H1 (cell line): ENCODE measurements around the gene CASQ2. TPM values are rescaled to one million over a fixed set of nuclear protein-coding genes. Genes with fewer than 3 reads are reported as not detected.

ENCODE experiments used
- CTCF ChIA-PET: fragments of 300-600 bp; sonication (Branson Sonifier 250); formaldehyde crosslinking; loops from one replicate; lab custom pipeline; 2021; ENCODE audit not compliant: partially characterized antibody; lab: Charles Lee
- POLR2A ChIA-PET: fragments of 300-600 bp; sonication (Branson Sonifier 250); formaldehyde crosslinking; loops from one replicate; lab custom pipeline; 2021; ENCODE audit warnings: inconsistent platforms; ENCODE audit not compliant: partially characterized antibody; lab: Charles Lee
- DNase-seq, 2 experiments: peaks; one replicate each; pipeline versions ENCODE4 v3.0.0 to v3.0.0-alpha.2; 2010 to 2022; ENCODE audit warnings: low spot score in 2 of 2, low read depth in 1 of 2, mixed read lengths in 1 of 2
- FAIRE-seq: peaks from 2 replicates; lab custom pipeline; 2011; peaks lifted over from hg19 to GRCh38; lab: Jason Lieb, UNC
- H2AFZ ChIP-seq: 2 replicates; pipeline ENCODE4 v1.8.1; 2012; ENCODE audit warnings: low read length, inconsistent platforms
- H2AK5ac ChIP-seq: 2 replicates; pipeline ENCODE4 v1.6.1; 2013; ENCODE audit warnings: low read depth, low read length
- H2BK120ac ChIP-seq: replicated peaks from 2 replicates; pipeline ENCODE3; 2013; ENCODE audit warnings: low read depth, low read length, inconsistent platforms
- H2BK12ac ChIP-seq: 2 replicates; pipeline ENCODE4 v1.6.1; 2013; ENCODE audit warnings: low read depth, low read length
- H2BK15ac ChIP-seq: 2 replicates; pipeline ENCODE4 v1.6.1; 2013; ENCODE audit warnings: low read length
- H2BK20ac ChIP-seq: 2 replicates; pipeline ENCODE4 v1.6.1; 2013; ENCODE audit warnings: low read length
- H2BK5ac ChIP-seq: 2 replicates; pipeline ENCODE4 v1.6.1; 2013; ENCODE audit warnings: low read depth, low read length
- H3K14ac ChIP-seq: 2 replicates; pipeline ENCODE4 v1.6.1; 2013; ENCODE audit warnings: inconsistent platforms; ENCODE audit not compliant: insufficient read length
- H3K18ac ChIP-seq: 2 replicates; pipeline ENCODE4 v1.6.1; 2013; ENCODE audit warnings: low read length; ENCODE audit errors: extremely low read depth
- H3K23ac ChIP-seq: 2 replicates; pipeline ENCODE4 v1.6.1; 2013; ENCODE audit warnings: inconsistent platforms; ENCODE audit not compliant: insufficient read length
- H3K23me2 ChIP-seq: 2 replicates; pipeline ENCODE4 v1.6.1; 2013; ENCODE audit warnings: low read depth, low read length
- H3K27ac ChIP-seq: 2 replicates; pipeline ENCODE4 v1.6.1; 2011; ENCODE audit warnings: low read depth, low read length, inconsistent platforms
- H3K27me3 ChIP-seq, 4 experiments: replicated peaks in 1 of 4; 1 replicate in 1 of 4; 2 replicates in 3 of 4; pipeline versions ENCODE4 v1.6.1 to v1.8.1; 2011 to 2013; ENCODE audit warnings: low read length in 3 of 4, mild to moderate bottlenecking in 3 of 4, inconsistent platforms in 2 of 4, mixed read lengths in 2 of 4, moderate library complexity in 1 of 4; ENCODE audit not compliant: control insufficient read depth in 3 of 4, insufficient read depth in 3 of 4; ENCODE audit errors: extremely low read depth in 1 of 4
- H3K36me3 ChIP-seq, 4 experiments: 2 replicates each; pipeline versions ENCODE4 v1.6.1 to v1.8.1; 2011 to 2013; ENCODE audit warnings: mild to moderate bottlenecking in 4 of 4, low read length in 3 of 4, moderate library complexity in 2 of 4, control low read depth in 1 of 4, inconsistent platforms in 1 of 4; ENCODE audit not compliant: insufficient read depth in 4 of 4, control insufficient read depth in 2 of 4
- H3K4ac ChIP-seq: replicated peaks from 2 replicates; pipeline ENCODE3; 2013; ENCODE audit warnings: low read length, low read depth, mixed read lengths, inconsistent platforms; ENCODE audit not compliant: insufficient read length
- H3K4me1 ChIP-seq, 4 experiments: replicated peaks in 1 of 4; 1 replicate in 1 of 4; 2 replicates in 3 of 4; pipeline versions ENCODE4 v1.6.1 to v1.8.1; 2011 to 2013; ENCODE audit warnings: low read length in 3 of 4, inconsistent platforms in 2 of 4, mixed read lengths in 1 of 4; ENCODE audit not compliant: insufficient read depth in 4 of 4, control insufficient read depth in 3 of 4
- H3K4me2 ChIP-seq, 2 experiments: 2 replicates each; pipeline versions ENCODE4 v1.6.1 to v1.8.1; 2011 to 2013; ENCODE audit warnings: low read depth in 2 of 2, low read length in 2 of 2, control low read depth in 1 of 2, inconsistent platforms in 1 of 2, mild to moderate bottlenecking in 1 of 2; ENCODE audit not compliant: insufficient read depth in 1 of 2
- H3K4me3 ChIP-seq, 4 experiments: fragments of 200-600, 300-600 bp in 1 of 4; sonication (generic), shearing (Covaris generic), sonication (Bioruptor Twin) in 1 of 4; 2 replicates each; pipeline versions ENCODE4 v1.5.1 to v1.8.1; 2011 to 2016; ENCODE audit warnings: low read length in 4 of 4, low read depth in 3 of 4, control low read depth in 2 of 4, inconsistent platforms in 2 of 4, mild to moderate bottlenecking in 2 of 4, mixed read lengths in 1 of 4, moderate library complexity in 1 of 4; ENCODE audit not compliant: insufficient read depth in 2 of 4; ENCODE audit errors: extremely low read depth in 1 of 4
- H3K56ac ChIP-seq: replicated peaks from 2 replicates; pipeline ENCODE3; 2013; ENCODE audit warnings: low read depth, mild to moderate bottlenecking, mixed read lengths, low read length, inconsistent platforms; ENCODE audit not compliant: insufficient read length
- H3K79me1 ChIP-seq: 2 replicates; pipeline ENCODE4 v1.6.1; 2013; ENCODE audit warnings: low read depth, low read length, control low read depth
- H3K79me2 ChIP-seq, 2 experiments: 2 replicates each; pipeline versions ENCODE4 v1.6.1 to v1.8.1; 2012 to 2013; ENCODE audit warnings: low read length in 2 of 2, mild to moderate bottlenecking in 2 of 2, inconsistent platforms in 1 of 2; ENCODE audit not compliant: insufficient read depth in 2 of 2, control insufficient read depth in 1 of 2
- H3K9ac ChIP-seq, 4 experiments: replicated peaks in 1 of 4; 1 replicate in 1 of 4; 2 replicates in 3 of 4; pipeline versions ENCODE4 v1.6.1 to v1.8.1; 2011 to 2013; ENCODE audit warnings: low read depth in 3 of 4, low read length in 3 of 4, control low read depth in 2 of 4, mild to moderate bottlenecking in 2 of 4, moderate library complexity in 2 of 4, inconsistent platforms in 1 of 4; ENCODE audit errors: extremely low read depth in 1 of 4
- H3K9me3 ChIP-seq, 2 experiments: 2 replicates each; pipeline versions ENCODE4 v1.6.1 to v1.8.1; 2012 to 2013; ENCODE audit warnings: mild to moderate bottlenecking in 2 of 2, moderate library complexity in 2 of 2, control low read depth in 1 of 2, inconsistent platforms in 1 of 2, low read depth in 1 of 2, low read length in 1 of 2, mixed read lengths in 1 of 2; ENCODE audit not compliant: insufficient read depth in 2 of 2
- H4K20me1 ChIP-seq, 2 experiments: replicated peaks in 1 of 2; 2 replicates each; pipeline versions ENCODE3 to v1.8.1; 2011 to 2013; ENCODE audit warnings: inconsistent platforms in 2 of 2, low read length in 2 of 2, mild to moderate bottlenecking in 1 of 2; ENCODE audit not compliant: insufficient read depth in 2 of 2, control insufficient read depth in 1 of 2
- H4K5ac ChIP-seq: 2 replicates; pipeline ENCODE4 v1.6.1; 2013; ENCODE audit warnings: low read length, low read depth, mixed read lengths, inconsistent platforms; ENCODE audit not compliant: insufficient read length
- H4K8ac ChIP-seq: 2 replicates; pipeline ENCODE4 v1.8.0; 2013; ENCODE audit warnings: mild to moderate bottlenecking, moderate library complexity, low read length, inconsistent platforms; ENCODE audit not compliant: insufficient read depth; ENCODE audit errors: extremely low read depth
- H4K91ac ChIP-seq: replicated peaks from 2 replicates; pipeline ENCODE3; 2013; ENCODE audit warnings: low read length, mixed read lengths, inconsistent platforms; ENCODE audit not compliant: insufficient read length
- CREB1 ChIP-seq: IDR thresholded peaks from 2 replicates; pipeline ENCODE4 v1.6.1; 2012; ENCODE audit warnings: inconsistent platforms
- MAFK ChIP-seq: IDR thresholded peaks from 2 replicates; pipeline ENCODE4 v1.6.1; 2012; ENCODE audit warnings: low read depth, mild to moderate bottlenecking, improper control_type of control experiment, low read length
- NANOG ChIP-seq: IDR thresholded peaks from 2 replicates; pipeline ENCODE4 v1.6.1; 2011; ENCODE audit warnings: low read length, low read depth, mild to moderate bottlenecking, inconsistent platforms; ENCODE audit not compliant: insufficient read depth, poor library complexity, severe bottlenecking
- RFX5 ChIP-seq: IDR thresholded peaks from 2 replicates; pipeline ENCODE4 v1.6.1; 2011; ENCODE audit warnings: low read depth, low read length, improper control_type of control experiment, borderline replicate concordance
- TAF1 ChIP-seq: IDR thresholded peaks from 2 replicates; pipeline ENCODE4 v1.6.1; 2011; ENCODE audit warnings: mild to moderate bottlenecking, low read depth, low read length
- WGBS, 2 experiments: shearing (Covaris generic) in 1 of 2; methylation state at CpG; one replicate each; pipeline versions ENCODE4 v1.1.6 to v1.1.7; 2013 to 2015; ENCODE audit warnings: low lambda C conversion rate in 2 of 2, mixed read lengths in 2 of 2, inconsistent platforms in 1 of 2, low coverage in 1 of 2, missing lambda C conversion rate in 1 of 2; ENCODE audit not compliant: insufficient replicate concordance in 2 of 2, insufficient coverage in 1 of 2, insufficient read length in 1 of 2; ENCODE audit errors: extremely low coverage in 1 of 2, missing lambda C conversion rate in 1 of 2; 5-methylcytosine and 5-hydroxymethylcytosine counted together
- polyA plus RNA-seq, 7 experiments: library from polyadenylated mRNA; depleted of rRNA in 3 of 7; stranded (reverse) in 5 of 7; unstranded in 2 of 7; fragments of >200 nt in 5 of 7; fragments of 200-250 nt in 2 of 7; gene quantifications; 1 replicate in 5 of 7; 2 replicates in 1 of 7; 4 replicates in 1 of 7; pipeline versions ENCODE4 v1.2.1 to v1.2.3, GENCODE V29; 2011 to 2013; ENCODE audit warnings: missing spikeins in 2 of 7, mixed read lengths in 2 of 7
- total RNA-seq: library from RNA; stranded (reverse); fragmentation: NEBNext Ultra II Directional; extraction: Animal tissue kit (Norgen Biotek cat#: 25700); gene quantifications from 2 replicates; pipeline ENCODE4 v1.2.1, GENCODE V29; 2021

The CASQ2 gene
- total and polyA plus RNA-seq, 2 of the 8 experiments (the other 6 are each of a cell fraction or from before 2014, with no cell fraction given) = not detected

- no peak overlapping the region for H3K27ac ChIP-seq
- peak overlapping the region; percentile 58; the same call in 1 of the 2 replicates for H2AFZ ChIP-seq
- no peaks in the 10 kb centered on the region for H3K36me3 ChIP-seq
- DNase-seq = no peak
- peaks cover 0 to 5% (median 2%) of the 10 kb centered on the region in 4 experiments; a peak in 2 of 7 replicates for H3K4me1 ChIP-seq
- H2BK12ac ChIP-seq = no peak overlapping the region
- H3K56ac ChIP-seq = no peak overlapping the region
- no peak overlapping the region for H4K8ac ChIP-seq
- H3K9ac ChIP-seq = no peak overlapping the region
- H4K20me1 ChIP-seq = no peaks in the 10 kb centered on the region
- POLR2A ChIA-PET = no interaction called here
- no peak for TF ChIP-seq RFX5
- TF ChIP-seq MAFK = no peak
- no peak for TF ChIP-seq CREB1
- TF ChIP-seq NANOG = no peak
- no peak for TF ChIP-seq TAF1
- TF ChIP-seq, all 59 proteins: peak for 0
- H2BK20ac ChIP-seq = no peak overlapping the region
- H2BK5ac ChIP-seq = no peak overlapping the region
- H3K23ac ChIP-seq = no peak overlapping the region
- no peak overlapping the region for H3K4me2 ChIP-seq
- H3K9me3 ChIP-seq = no peaks in the 10 kb centered on the region
- no peak overlapping the region for H4K91ac ChIP-seq
- no peak overlapping the region for H4K5ac ChIP-seq
- FAIRE-seq = no peak
- no peak overlapping the region for H3K14ac ChIP-seq
- H3K4me3 ChIP-seq = no peak overlapping the region
- no peak overlapping the region for H2AK5ac ChIP-seq
- 0 out of 2 replicates have a peak overlapping the region, but pooled peaks have one; percentile 48 for H2BK15ac ChIP-seq
- H3K79me2 ChIP-seq = no peaks in the 10 kb centered on the region
- H3K79me1 ChIP-seq = no peaks in the 10 kb centered on the region
- 92% methylated on average over 6 of the region's 6 CpGs; no CpG with 5 or more reads in 1 of the 2 experiments for WGBS, 2 experiments
- peak overlapping the region; percentile 7 for H3K4ac ChIP-seq
- CTCF ChIA-PET = interaction anchor here (0.5 to 1.5 kb wide), 4 partner anchors 12 to 192 kb away, joined by 3 to 4 read pairs (median 4); no protein-coding TSS in a partner anchor
- H3K18ac ChIP-seq = no peak overlapping the region
- no peak overlapping the region for H2BK120ac ChIP-seq
- H3K23me2 ChIP-seq = no peaks in the 10 kb centered on the region
- no peaks in the 10 kb centered on the region for H3K27me3 ChIP-seq
Measured at GRCh38 chr1:115790846-115791245, 22.3 kb upstream of the CASQ2 start.
